Measurements from ENCODE around the gene CNOT11. TPM values are rescaled to one million over a fixed set of nuclear protein-coding genes. Genes with fewer than 3 reads are reported as not detected.

Gene CNOT11
- total RNA-seq, 3 donors from 2014 or later (not counting 1 experiment from before 2014, with no cell fraction given): 41.7 to 49.8 (median 46.0) TPM

DNA sequence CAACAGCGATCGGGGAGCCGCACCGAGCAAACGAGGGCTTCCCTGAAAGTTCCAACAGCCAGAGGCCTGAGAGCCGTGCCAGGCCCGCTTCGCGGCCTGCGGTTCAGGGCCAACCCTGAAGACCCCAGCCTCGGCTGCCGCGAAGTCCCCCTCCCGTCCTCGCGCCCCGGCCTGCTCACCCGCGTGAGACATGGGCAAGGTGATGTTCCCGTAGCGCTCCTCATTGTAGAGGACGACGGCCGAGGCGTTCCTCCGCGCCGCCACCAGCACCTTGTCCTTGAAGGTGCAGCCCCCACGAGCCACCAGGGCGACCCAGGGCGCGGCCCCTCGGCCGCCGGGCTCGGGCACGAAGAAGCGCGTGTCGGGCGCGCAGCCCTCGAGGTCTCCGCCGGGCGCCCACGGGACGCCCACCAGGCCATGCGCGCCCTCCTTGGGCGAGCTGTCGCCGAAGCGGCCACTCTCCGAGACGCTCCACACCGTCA lies 55.3 kb downstream of the CNOT11 start:
- H3K36me3 Mint-ChIP-seq: no peaks in the 10 kb centered on the region
- Histone ChIP-seq H3K4me3 (ENCODE audit: low read length) (peak overlapping the region; percentile 73), H3K27ac (ENCODE audit: low read length) (peak overlapping the region; percentile 87), H3K27me3 (ENCODE audit: control insufficient read depth, insufficient read depth, low read length) (no peaks in the 10 kb centered on the region), H3K4me1 (ENCODE audit: control insufficient read depth, insufficient read depth, low read length) (peaks cover 53% of the 10 kb centered on the region), H3K36me3 (ENCODE audit: control insufficient read depth, insufficient read depth, low read length) (peaks cover 4% of the 10 kb centered on the region), H3K9me3 (ENCODE audit: control insufficient read depth, insufficient read depth, low read length) (no peaks in the 10 kb centered on the region)
- intact Hi-C loops (cut with micrococcal nuclease): loop anchor here (1.0 to 10.0 kb wide), 3 partner anchors 55 to 723 kb away; partner anchors contain the start of gene RPL31
- peak; percentile 53 to 58 for DNase-seq
- H3K4me1 Mint-ChIP-seq: peaks cover 77 to 78% of the 10 kb centered on the region in 2 donors
- no peaks in the 10 kb centered on the region for H3K27me3 Mint-ChIP-seq (ENCODE audit: low read depth in 2 of 2)
- no peaks in the 10 kb centered on the region for H3K9me3 Mint-ChIP-seq
- H3K4me3 Mint-ChIP-seq: peak overlapping the region; percentile 99
- TF ChIP-seq, protein P1, sequence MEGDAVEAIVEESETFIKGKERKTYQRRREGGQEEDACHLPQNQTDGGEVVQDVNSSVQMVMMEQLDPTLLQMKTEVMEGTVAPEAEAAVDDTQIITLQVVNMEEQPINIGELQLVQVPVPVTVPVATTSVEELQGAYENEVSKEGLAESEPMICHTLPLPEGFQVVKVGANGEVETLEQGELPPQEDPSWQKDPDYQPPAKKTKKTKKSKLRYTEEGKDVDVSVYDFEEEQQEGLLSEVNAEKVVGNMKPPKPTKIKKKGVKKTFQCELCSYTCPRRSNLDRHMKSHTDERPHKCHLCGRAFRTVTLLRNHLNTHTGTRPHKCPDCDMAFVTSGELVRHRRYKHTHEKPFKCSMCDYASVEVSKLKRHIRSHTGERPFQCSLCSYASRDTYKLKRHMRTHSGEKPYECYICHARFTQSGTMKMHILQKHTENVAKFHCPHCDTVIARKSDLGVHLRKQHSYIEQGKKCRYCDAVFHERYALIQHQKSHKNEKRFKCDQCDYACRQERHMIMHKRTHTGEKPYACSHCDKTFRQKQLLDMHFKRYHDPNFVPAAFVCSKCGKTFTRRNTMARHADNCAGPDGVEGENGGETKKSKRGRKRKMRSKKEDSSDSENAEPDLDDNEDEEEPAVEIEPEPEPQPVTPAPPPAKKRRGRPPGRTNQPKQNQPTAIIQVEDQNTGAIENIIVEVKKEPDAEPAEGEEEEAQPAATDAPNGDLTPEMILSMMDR (IDR thresholded peaks at IDR 0.05): no peak
- H3K27ac Mint-ChIP-seq: peak overlapping the region; percentile 96 to 98
- ATAC-seq: peak in 2 of 3 donors; percentile 5 to 11
- WGBS (ENCODE audit: insufficient coverage): under 1% methylated on average over 57 of the region's 57 CpGs

- Mint-ChIP-seq H3K36me3 (no peaks in the 10 kb centered on the region), H3K4me3 (peak within 1 kb of the TSS; percentile 99), H3K4me1 (peaks cover 77 to 80% of the 10 kb centered on the region in 2 donors), H3K27ac (peak within 1 kb of the TSS; percentile 96 to 98), H3K9me3 (no peaks in the 10 kb centered on the region), H3K27me3 (ENCODE audit: low read depth in 2 of 2) (no peaks in the 10 kb centered on the region)
- DNase-seq (peak; percentile 94 to 95), ATAC-seq (peak; percentile 72 to 88 (median 83))
- Histone ChIP-seq H3K9me3 (ENCODE audit: control insufficient read depth, insufficient read depth, low read length) (no peaks in the 10 kb centered on the region), H3K4me1 (ENCODE audit: control insufficient read depth, insufficient read depth, low read length) (peaks cover 56% of the 10 kb centered on the region), H3K27ac (ENCODE audit: low read length) (peak within 1 kb of the TSS; percentile 87), H3K4me3 (ENCODE audit: low read length) (peak within 1 kb of the TSS; percentile 73), H3K36me3 (ENCODE audit: control insufficient read depth, insufficient read depth, low read length) (peaks cover 4% of the 10 kb centered on the region), H3K27me3 (ENCODE audit: control insufficient read depth, insufficient read depth, low read length) (no peaks in the 10 kb centered on the region)
- intact Hi-C loops (cut with micrococcal nuclease): loop anchor here (10.0 kb wide), 1 partner anchor 724 kb away; no protein-coding TSS in a partner anchor
- WGBS (ENCODE audit: insufficient coverage): under 1% methylated on average over 76 of the region's 76 CpGs
- TF ChIP-seq, protein P1 (IDR thresholded peaks at IDR 0.05): no peak
Measured at GRCh38 chr2:101308432-101309210, 55.9 kb downstream of the CNOT11 start, which contains the start of gene RNF149. TSS of gene RNF149 (minus strand) at chr2:101308701. CDS start at chr2:101308588, 113 bp downstream.

- Histone ChIP-seq H3K36me3 (ENCODE audit: control insufficient read depth, insufficient read depth, low read length) (peaks cover 4% of the 10 kb centered on the region), H3K4me1 (ENCODE audit: control insufficient read depth, insufficient read depth, low read length) (peaks cover 46% of the 10 kb centered on the region), H3K27ac (ENCODE audit: low read length) (peak overlapping the region; percentile 44), H3K9me3 (ENCODE audit: control insufficient read depth, insufficient read depth, low read length) (no peaks in the 10 kb centered on the region), H3K4me3 (ENCODE audit: low read length) (no peak overlapping the region), H3K27me3 (ENCODE audit: control insufficient read depth, insufficient read depth, low read length) (no peaks in the 10 kb centered on the region)
- TF ChIP-seq, protein P1 (IDR thresholded peaks at IDR 0.05): no peak
- H3K9me3 Mint-ChIP-seq: no peaks in the 10 kb centered on the region
- peak overlapping the region; percentile 90 to 98 for H3K27ac Mint-ChIP-seq
- H3K36me3 Mint-ChIP-seq: no peaks in the 10 kb centered on the region
- DNase-seq: no peak
- intact Hi-C loops (cut with micrococcal nuclease): no loop called here
- H3K4me3 Mint-ChIP-seq: peak overlapping the region; percentile 61
- ATAC-seq: no peak
- WGBS (ENCODE audit: insufficient coverage): 81% methylated on average over 10 of the region's 10 CpGs
- peaks cover 65 to 67% of the 10 kb centered on the region in 2 donors for H3K4me1 Mint-ChIP-seq
- no peaks in the 10 kb centered on the region for H3K27me3 Mint-ChIP-seq (ENCODE audit: low read depth in 2 of 2)
Measured at GRCh38 chr2:101310090-101310833, 57.6 kb downstream of the CNOT11 start.
